K562 (cell line): ENCODE data around the gene SYNJ2. TPM values are rescaled to one million over a fixed set of nuclear protein-coding genes. Genes with fewer than 3 reads are reported as not detected.

Experiments
- ATAC-seq: fragments of 200-7000 bp; cut with Tn5 transposase; 3 replicates; pipeline ENCODE4 v1.9.1; 2020; ENCODE audit warnings: moderate library complexity
- BruUV-seq: library from RNA; stranded (reverse); fragments of 400-500 nt; replicated peaks from 2 replicates; lab custom pipeline; 2021; lab: Mats Ljungman, UMichigan
- CTCF ChIA-PET: fragments of 300-600 bp; formaldehyde crosslinking; extraction: SDS; loops from one replicate; lab custom pipeline; 2021; ENCODE audit warnings: low intra/inter-chr PET ratio; lab: Yijun Ruan, JAX
- POLR2A ChIA-PET: fragments of 300-600, 350-650 bp; sonication (Branson Sonifier 250); formaldehyde crosslinking; extraction: SDS; loops from one replicate; lab custom pipeline; 2021; ENCODE audit warnings: antibody characterized with exemption, inconsistent platforms; lab: Yijun Ruan, JAX
- DNase-seq, 4 experiments: peaks; one replicate each; pipeline versions ENCODE4 v3.0.0 to v3.0.0-alpha.2; 2011 to 2018; ENCODE audit warnings: low spot score in 3 of 4, mixed read lengths in 3 of 4; ENCODE audit errors: extremely low read depth in 1 of 4
- FAIRE-seq: peaks from 2 replicates; lab custom pipeline; 2011; peaks lifted over from hg19 to GRCh38; lab: Jason Lieb, UNC
- H2AFZ ChIP-seq: 2 replicates; pipeline ENCODE4 v1.6.0; 2011; ENCODE audit warnings: low read depth, low read length, control low read depth, inconsistent platforms
- H3K27ac ChIP-seq: fragments of 200-600 bp; 3 replicates; pipeline ENCODE4 v1.8.0; 2011; ENCODE audit warnings: low read depth, mild to moderate bottlenecking, control low read depth, inconsistent platforms, low read length, moderate library complexity, mixed read lengths; ENCODE audit errors: extremely low read depth
- H3K27me3 ChIP-seq, 2 experiments: fragments of 300-600 bp in 1 of 2; 2 replicates in 1 of 2; 3 replicates in 1 of 2; pipeline versions ENCODE4 v1.6.0 to v1.8.0; 2011; ENCODE audit warnings: inconsistent platforms in 2 of 2, low read length in 2 of 2, mild to moderate bottlenecking in 1 of 2, mixed read lengths in 1 of 2, moderate library complexity in 1 of 2; ENCODE audit not compliant: control insufficient read depth in 2 of 2, insufficient read depth in 2 of 2
- H3K36me3 ChIP-seq: fragments of 300-600 bp; 3 replicates; pipeline ENCODE4 v1.8.0; 2011; ENCODE audit warnings: mild to moderate bottlenecking, low read length, inconsistent platforms; ENCODE audit not compliant: control insufficient read depth, insufficient read depth
- H3K4me1 ChIP-seq, 2 experiments: fragments of 200-600 bp in 1 of 2; replicated peaks in 1 of 2; 2 replicates in 1 of 2; 3 replicates in 1 of 2; pipeline versions ENCODE4 v1.5.1 to v1.8.0; 2011; ENCODE audit warnings: inconsistent platforms in 2 of 2, low read length in 2 of 2, mild to moderate bottlenecking in 1 of 2, mixed read lengths in 1 of 2, moderate library complexity in 1 of 2; ENCODE audit not compliant: control insufficient read depth in 2 of 2, insufficient read depth in 2 of 2
- H3K4me2 ChIP-seq: 2 replicates; pipeline ENCODE4 v1.6.1; 2011; ENCODE audit warnings: low read length, control low read depth, inconsistent platforms, mixed read lengths; ENCODE audit not compliant: insufficient read depth
- H3K4me3 ChIP-seq: fragments of 200-600 bp; sonication (generic), shearing (Covaris generic); 2 replicates; pipeline ENCODE4 v1.5.1; 2016; ENCODE audit warnings: control low read depth, inconsistent platforms
- H3K79me2 ChIP-seq: fragments of 200-600 bp; 3 replicates; pipeline ENCODE4 v1.8.0; 2011; ENCODE audit warnings: low read length, inconsistent platforms; ENCODE audit not compliant: control insufficient read depth, insufficient read depth
- H3K9ac ChIP-seq, 2 experiments: 2 replicates each; pipeline versions ENCODE4 v1.6.0 to v1.6.1; 2011; ENCODE audit warnings: low read depth in 2 of 2, low read length in 2 of 2, control low read depth in 1 of 2, inconsistent platforms in 1 of 2, mild to moderate bottlenecking in 1 of 2, mixed read lengths in 1 of 2; ENCODE audit not compliant: insufficient read depth in 1 of 2
- H3K9me1 ChIP-seq: one replicate; pipeline ENCODE4 v1.6.0; 2011; ENCODE audit warnings: inconsistent platforms, mild to moderate bottlenecking, low read length, moderate library complexity; ENCODE audit not compliant: control insufficient read depth, insufficient read depth
- H3K9me3 ChIP-seq: replicated peaks from 2 replicates; pipeline ENCODE4 v1.5.1; 2011; ENCODE audit warnings: low read depth, low read length, inconsistent platforms; ENCODE audit not compliant: control insufficient read depth, insufficient read depth
- H4K20me1 ChIP-seq: replicated peaks from 2 replicates; pipeline ENCODE4 v1.6.1; 2011; ENCODE audit warnings: low read length, inconsistent platforms, mixed read lengths; ENCODE audit not compliant: control insufficient read depth, insufficient read depth
- CCNT2 ChIP-seq: IDR thresholded peaks from 2 replicates; pipeline ENCODE4 v1.6.1; 2011; ENCODE audit warnings: borderline replicate concordance, low read depth, mild to moderate bottlenecking, moderate library complexity, mixed read lengths, low read length; ENCODE audit not compliant: insufficient read length; ENCODE audit errors: extremely low read depth
- CEBPG ChIP-seq, 3 experiments: fragments of 200-800 bp in 1 of 3; sonication (Bioruptor generic) in 1 of 3; sonication (generic) in 1 of 3; formaldehyde crosslinking in 1 of 3; IDR thresholded peaks in 2 of 3; conservative IDR thresholded peaks in 1 of 3; 2 replicates each; pipeline versions ENCODE4 v1.6.1 to v1.8.0; 2016 to 2022; ENCODE audit warnings: missing compliant biosample characterization in 2 of 3, missing genetic modification characterization in 2 of 3, mild to moderate bottlenecking in 1 of 3, missing genetic modification reagents in 1 of 3
- ZNF175 ChIP-seq: fragments of 200-800 bp; sonication (Bioruptor generic); IDR thresholded peaks from 2 replicates; pipeline ENCODE4 v1.6.1; 2016; ENCODE audit warnings: low read depth, mild to moderate bottlenecking, missing genetic modification characterization, missing compliant biosample characterization
- ZSCAN32 ChIP-seq: fragments of 450-650 bp; formaldehyde crosslinking; IDR thresholded peaks from 2 replicates; pipeline ENCODE4 v1.4.0; 2020; ENCODE audit warnings: mild to moderate bottlenecking, moderate library complexity
- WGBS: fragments of 100-300 bp; shearing (Covaris generic); methylation state at CpG from one replicate; pipeline ENCODE4 v1.1.6; 2016; ENCODE audit warnings: low coverage, mixed read lengths; ENCODE audit not compliant: insufficient coverage; ENCODE audit errors: missing lambda C conversion rate; 5-methylcytosine and 5-hydroxymethylcytosine counted together
- in situ Hi-C: fragments of 300-500 bp; cut with MboI; formaldehyde crosslinking; loops from 4 replicates; pipeline ENCODE4 v1.15.0; 2018; ENCODE audit warnings: inconsistent platforms, mixed read lengths
- intact Hi-C: fragments of 100-400 bp; cut with micrococcal nuclease; formaldehyde crosslinking; loops from 2 replicates; pipeline ENCODE4 v1.14.2; 2022
- polyA plus RNA-seq, 8 experiments: library from polyadenylated mRNA; depleted of rRNA in 4 of 8; stranded (reverse) in 5 of 8; unstranded in 3 of 8; fragments of >200 nt; fragmentation: Nextera tagmentation in 2 of 8; fragmentation: Illumina TruSeq in 1 of 8; extraction: Ambion mirVana in 2 of 8; extraction: Trizol in 1 of 8; gene quantifications; 2 replicates each; pipeline versions ENCODE4 v1.2.1 to v1.2.3, GENCODE V29; 2011 to 2014; ENCODE audit warnings: inconsistent platforms in 1 of 8, missing spikeins in 1 of 8
- total RNA-seq, 7 experiments: library from RNA; depleted of rRNA in 6 of 7; stranded (reverse); fragments of >200 nt in 6 of 7; fragmentation: Illumina TruSeq in 2 of 7; extraction: Trizol in 2 of 7; gene quantifications; 2 replicates each; pipeline versions ENCODE4 v1.2.1 to v1.2.3, GENCODE V29; 2011 to 2021; ENCODE audit warnings: low replicate concordance in 1 of 7
- TF ChIP-seq, protein P1 (sequence below), 2 experiments: fragments of 450-650 bp in 1 of 2; sonication (generic) in 1 of 2; formaldehyde crosslinking in 1 of 2; IDR thresholded peaks in 1 of 2; conservative IDR thresholded peaks in 1 of 2; 2 replicates each; pipeline versions ENCODE4 v1.6.1 to v1.8.1; 2016 to 2023; ENCODE audit warnings: mild to moderate bottlenecking in 2 of 2, moderate library complexity in 2 of 2, inconsistent platforms in 1 of 2, missing genetic modification reagents in 1 of 2

The SYNJ2 gene
- total and polyA plus RNA-seq, 9 of the 15 experiments (the other 6 are each of a cell fraction or from before 2014, with no cell fraction given), result 3.0 to 27.7 (median 17.8) TPM

DNA sequence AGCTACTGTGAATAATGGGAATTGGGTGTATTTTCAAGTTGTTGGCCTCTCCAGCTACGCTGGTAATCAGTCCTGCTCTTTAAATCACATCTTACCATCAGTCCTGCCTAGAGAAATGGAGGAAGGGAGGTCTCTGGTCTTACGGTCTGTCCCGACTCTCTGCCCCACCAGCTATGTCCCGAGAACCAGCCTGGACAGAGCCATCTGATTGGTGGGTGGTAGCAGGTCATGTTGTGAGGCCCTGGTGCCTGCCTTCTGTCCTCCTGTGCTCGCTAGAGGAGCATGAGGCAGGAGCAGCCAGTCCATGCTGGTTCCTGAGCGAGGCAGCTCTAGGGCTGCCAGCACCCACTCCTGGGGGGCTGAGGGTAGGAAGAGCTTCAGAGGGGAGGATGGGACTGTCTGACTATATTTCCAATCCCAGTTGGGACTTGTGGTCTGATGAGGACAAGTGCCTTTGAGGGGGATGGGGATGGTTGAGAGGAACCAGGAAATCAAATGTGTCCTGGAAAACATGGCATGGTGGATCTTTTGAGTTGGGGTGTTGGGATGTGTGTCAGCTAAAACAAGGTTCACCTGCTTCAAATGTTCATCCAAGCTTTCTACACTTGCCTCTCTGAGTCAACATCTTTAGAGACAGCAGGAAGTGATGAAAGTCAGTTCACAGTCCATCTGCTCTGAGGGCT, 33.0 kb downstream of the SYNJ2 start:
- POLR2A ChIA-PET, result interaction anchor here (0.6 to 1.2 kb wide), 4 partner anchors 23 to 111 kb away, joined by 3 to 5 read pairs (median 4); no protein-coding TSS in a partner anchor
- Histone ChIP-seq H3K27me3 (no peaks in the 10 kb centered on the region), H3K4me1 (peaks cover 10 to 12% of the 10 kb centered on the region in 2 experiments), H4K20me1 (peaks cover 14% of the 10 kb centered on the region; the same call in 1 of the 2 replicates), H3K9me1 (peaks cover 3% of the 10 kb centered on the region), H3K4me3 (no peak overlapping the region), H3K36me3 (peaks cover 11% of the 10 kb centered on the region; the same call in 1 of the 3 replicates), H3K9me3 (no peaks in the 10 kb centered on the region), H2AFZ (no peak overlapping the region), H3K79me2 (peaks cover 31% of the 10 kb centered on the region), H3K27ac (no peak overlapping the region), H3K9ac (peak overlapping the region in 1 of 2 experiments; percentile 9; a peak in 1 of 4 replicates), H3K4me2 (no peak overlapping the region)
- in situ Hi-C loops (no loop called here), intact Hi-C loops (no loop called here)
- TF ChIP-seq ZSCAN32 (CRISPR knock-in tag), result peak; percentile 69
- TF ChIP-seq CEBPG (CRISPR knock-in tag; IDR thresholded peaks at IDR 0.05), result no peak
- TF ChIP-seq CEBPG (tag; conservative IDR thresholded peaks at IDR 0.05 in 1 of 2, IDR thresholded peaks at IDR 0.05 in 1 of 2), result peak in 1 of 2 experiments; percentile 29; a peak in 1 of 4 replicates
- TF ChIP-seq CCNT2, result no peak
- TF ChIP-seq, protein P1, sequence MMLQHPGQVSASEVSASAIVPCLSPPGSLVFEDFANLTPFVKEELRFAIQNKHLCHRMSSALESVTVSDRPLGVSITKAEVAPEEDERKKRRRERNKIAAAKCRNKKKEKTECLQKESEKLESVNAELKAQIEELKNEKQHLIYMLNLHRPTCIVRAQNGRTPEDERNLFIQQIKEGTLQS (IDR thresholded peaks at IDR 0.05), result peak; percentile 28; the same call in 1 of the 2 replicates
- TF ChIP-seq, protein P1 (CRISPR knock-in tag; conservative IDR thresholded peaks at IDR 0.05), result no peak
- TF ChIP-seq ZNF175 (CRISPR knock-in tag), result 0 out of 2 replicates have a peak, but pooled peaks have one; percentile 37
- BruUV-seq, result no TSS peak
- WGBS, result 79% methylated on average over 6 of the region's 6 CpGs
- CTCF ChIA-PET, result no interaction called here
- peak; percentile 69 for FAIRE-seq
- ATAC-seq, result peak; percentile 32
- DNase-seq, result no peak
